CD4-positive, alpha-beta T cell (primary cell): Measurements from ENCODE around the gene GATA5. TPM values are rescaled to one million over a fixed set of nuclear protein-coding genes. Genes with fewer than 3 reads are reported as not detected.

Experiments used
- ATAC-seq: fragments of 200-7000 bp; cut with Tn5 transposase; one replicate; pipeline ENCODE4 v1.10.0; 2022; ENCODE audit warnings: mild to moderate bottlenecking; ENCODE audit not compliant: poor library complexity
- CTCF ChIA-PET: fragments of 350-600 bp; sonication (Branson Sonifier 250); formaldehyde crosslinking; loops from one replicate; lab custom pipeline; 2021; ENCODE audit warnings: antibody characterized with exemption, inconsistent platforms; lab: Charles Lee
- POLR2A ChIA-PET: fragments of 350-600 bp; sonication (Branson Sonifier 250); formaldehyde crosslinking; loops from one replicate; lab custom pipeline; 2021; ENCODE audit warnings: antibody characterized with exemption, inconsistent platforms; lab: Charles Lee
- DNase-seq, 14 experiments: peaks; one replicate each; pipeline ENCODE4 v3.0.0-alpha.2; 2013 to 2020; ENCODE audit warnings: mixed read lengths in 2 of 14
- H3K27ac ChIP-seq, 2 donors: one replicate each; pipeline versions ENCODE4 v1.5.1 to v1.7.0; 2013; ENCODE audit warnings: low read length in 2 of 2, low read depth in 1 of 2, mild to moderate bottlenecking in 1 of 2
- H3K27me3 ChIP-seq, 2 experiments: 1 replicate in 1 of 2; 2 replicates in 1 of 2; pipeline versions ENCODE4 v1.6.1 to v1.7.0; 2013; ENCODE audit warnings: low read length in 2 of 2, control low read depth in 1 of 2, mild to moderate bottlenecking in 1 of 2, moderate library complexity in 1 of 2; ENCODE audit not compliant: insufficient read depth in 2 of 2, control insufficient read depth in 1 of 2
- H3K36me3 ChIP-seq: one replicate; pipeline ENCODE4 v1.6.1; 2013; ENCODE audit warnings: low read length, control low read depth; ENCODE audit not compliant: insufficient read depth
- H3K4me1 ChIP-seq: one replicate; pipeline ENCODE4 v1.6.1; 2013; ENCODE audit warnings: low read length, control low read depth; ENCODE audit not compliant: insufficient read depth
- H3K4me3 ChIP-seq: one replicate; pipeline ENCODE4 v1.5.1; 2013; ENCODE audit warnings: mild to moderate bottlenecking, low read length, moderate library complexity
- H3K9me3 ChIP-seq, 2 experiments: 1 replicate in 1 of 2; 2 replicates in 1 of 2; pipeline versions ENCODE4 v1.6.1 to v1.7.0; 2013; ENCODE audit warnings: low read length in 2 of 2, mild to moderate bottlenecking in 2 of 2, control low read depth in 1 of 2, moderate library complexity in 1 of 2; ENCODE audit not compliant: control insufficient read depth in 1 of 2, insufficient read depth in 1 of 2
- H3K27ac Mint-ChIP-seq: one replicate; pipeline ENCODE4 v1.8.0; 2020; ENCODE audit warnings: mixed read lengths
- H3K27me3 Mint-ChIP-seq: one replicate; pipeline ENCODE4 v1.8.0; 2021; ENCODE audit warnings: mixed read lengths
- H3K36me3 Mint-ChIP-seq: one replicate; pipeline ENCODE4 v1.8.0; 2021; ENCODE audit warnings: low read depth, mixed read lengths
- H3K4me1 Mint-ChIP-seq: one replicate; pipeline ENCODE4 v1.8.0; 2021; ENCODE audit warnings: low read depth, mixed read lengths
- H3K4me3 Mint-ChIP-seq: one replicate; pipeline ENCODE4 v1.8.0; 2020; ENCODE audit warnings: mild to moderate bottlenecking, mixed read lengths
- H3K9me3 Mint-ChIP-seq: one replicate; pipeline ENCODE4 v1.8.0; 2020; ENCODE audit warnings: mixed read lengths
- intact Hi-C, 2 experiments: fragments of 100-400 bp; cut with DNase I in 1 of 2; cut with micrococcal nuclease in 1 of 2; formaldehyde crosslinking; loops; one replicate each; pipeline versions ENCODE4 v1.15.1 to v1.9.0; 2023 to 2025; cut with DNase I, micrococcal nuclease
- total RNA-seq, 174 experiments: library from RNA in 2 of 174; stranded (reverse) in 2 of 174; gene quantifications; one replicate each; pipeline ENCODE4 v1.2.3 and lab custom pipeline; 2021 to 2026
- TF ChIP-seq, protein P1 (sequence below): fragments of 200-600 bp; IDR thresholded peaks from one replicate; pipeline ENCODE4 v1.8.0; 2022; ENCODE audit warnings: antibody characterized with exemption, mild to moderate bottlenecking

The GATA5 gene
- total RNA-seq, 2 experiments from 2014 or later, result not detected

GRCh38 chr20:62425281-62426058, 50.3 kb downstream of the GATA5 start:
- Mint-ChIP-seq H3K9me3 (no peaks in the 10 kb centered on the region), H3K4me1 (no peaks in the 10 kb centered on the region), H3K27me3 (no peaks in the 10 kb centered on the region), H3K4me3 (no peak overlapping the region), H3K27ac (no peak overlapping the region), H3K36me3 (no peaks in the 10 kb centered on the region)
- Histone ChIP-seq H3K27me3 (peaks cover 0 to 7% of the 10 kb centered on the region in 2 experiments), H3K4me3 (no peak overlapping the region), H3K9me3 (peaks cover 0 to 13% of the 10 kb centered on the region in 2 experiments), H3K27ac (no peak overlapping the region), H3K36me3 (no peaks in the 10 kb centered on the region), H3K4me1 (no peaks in the 10 kb centered on the region)
- intact Hi-C loops, result no loop called here
- DNase-seq, result no peak
- TF ChIP-seq, protein P1, sequence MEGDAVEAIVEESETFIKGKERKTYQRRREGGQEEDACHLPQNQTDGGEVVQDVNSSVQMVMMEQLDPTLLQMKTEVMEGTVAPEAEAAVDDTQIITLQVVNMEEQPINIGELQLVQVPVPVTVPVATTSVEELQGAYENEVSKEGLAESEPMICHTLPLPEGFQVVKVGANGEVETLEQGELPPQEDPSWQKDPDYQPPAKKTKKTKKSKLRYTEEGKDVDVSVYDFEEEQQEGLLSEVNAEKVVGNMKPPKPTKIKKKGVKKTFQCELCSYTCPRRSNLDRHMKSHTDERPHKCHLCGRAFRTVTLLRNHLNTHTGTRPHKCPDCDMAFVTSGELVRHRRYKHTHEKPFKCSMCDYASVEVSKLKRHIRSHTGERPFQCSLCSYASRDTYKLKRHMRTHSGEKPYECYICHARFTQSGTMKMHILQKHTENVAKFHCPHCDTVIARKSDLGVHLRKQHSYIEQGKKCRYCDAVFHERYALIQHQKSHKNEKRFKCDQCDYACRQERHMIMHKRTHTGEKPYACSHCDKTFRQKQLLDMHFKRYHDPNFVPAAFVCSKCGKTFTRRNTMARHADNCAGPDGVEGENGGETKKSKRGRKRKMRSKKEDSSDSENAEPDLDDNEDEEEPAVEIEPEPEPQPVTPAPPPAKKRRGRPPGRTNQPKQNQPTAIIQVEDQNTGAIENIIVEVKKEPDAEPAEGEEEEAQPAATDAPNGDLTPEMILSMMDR, result no peak
- ChIA-PET CTCF (no interaction called here), POLR2A (no interaction called here)
- ATAC-seq, result no peak

DNA sequence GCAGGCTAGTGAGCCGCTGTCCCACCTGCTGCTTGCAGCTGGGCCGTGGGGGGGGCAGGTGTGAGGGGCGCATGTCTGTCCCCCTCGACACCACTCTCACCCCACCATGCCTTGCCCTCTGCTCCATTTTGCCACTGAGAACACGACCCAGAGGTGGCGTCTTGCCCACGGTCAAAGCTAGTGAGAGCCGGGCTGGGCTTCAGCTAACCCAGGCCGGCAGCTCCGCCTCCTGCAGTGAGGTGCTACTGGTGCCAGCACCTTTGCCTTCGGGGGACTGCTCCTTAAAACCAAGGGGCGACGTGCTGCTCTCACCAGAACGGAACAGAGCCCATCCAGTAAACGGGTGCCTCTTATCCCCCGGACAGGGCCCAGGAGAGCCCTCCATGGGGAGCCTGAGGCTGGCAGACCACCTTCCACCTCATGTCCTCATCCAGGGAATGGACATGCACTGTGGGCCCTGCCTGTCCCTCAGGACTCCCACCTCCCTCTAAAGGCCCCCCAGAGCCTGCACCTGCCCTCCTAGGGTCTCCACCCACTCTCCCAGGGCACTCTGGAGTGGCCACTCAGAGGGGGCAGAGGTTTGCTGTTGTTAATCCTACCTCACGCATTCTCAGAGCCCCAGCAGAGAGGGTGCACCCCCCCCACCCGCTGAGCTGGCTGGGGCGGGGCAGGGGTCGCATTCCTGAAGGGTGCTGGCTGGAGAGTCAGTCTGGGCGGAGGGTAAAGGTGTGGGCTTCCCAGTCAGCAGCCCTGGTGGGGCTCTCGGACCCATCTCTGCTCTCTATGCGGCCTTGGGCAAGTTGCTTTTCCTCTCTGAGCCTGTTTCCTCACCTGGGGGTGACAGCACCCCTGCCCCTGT, 51.3 kb downstream of the GATA5 start:
- intact Hi-C loops, result no loop called here
- POLR2A ChIA-PET, result no interaction called here

DNA sequence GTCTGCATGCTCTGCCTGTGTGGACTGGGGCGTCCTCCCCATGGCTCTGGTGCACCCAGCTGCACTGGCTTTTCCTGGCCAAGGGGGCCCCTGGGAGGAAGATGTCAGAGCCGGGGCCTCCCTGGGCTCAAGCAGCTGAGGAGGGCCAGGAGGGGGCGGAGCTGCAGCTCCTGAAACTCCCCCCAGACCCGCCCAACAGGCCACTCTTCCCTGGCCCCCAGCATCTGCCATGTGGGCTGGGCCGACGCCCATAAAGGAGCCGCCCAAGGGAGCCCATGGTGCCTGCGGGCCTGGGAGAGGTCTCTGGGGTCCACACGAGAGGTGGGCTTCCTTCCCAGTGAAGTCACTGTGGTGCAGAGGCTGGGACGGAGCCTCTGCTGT, 52.5 kb downstream of the GATA5 start:
- CTCF ChIA-PET, result no interaction called here

More for the DNA sequence above, 51.3 kb downstream of the GATA5 start:
- Mint-ChIP-seq H3K36me3 (no peaks in the 10 kb centered on the region), H3K27me3 (no peaks in the 10 kb centered on the region), H3K4me3 (no peak overlapping the region), H3K27ac (no peak overlapping the region), H3K9me3 (no peaks in the 10 kb centered on the region), H3K4me1 (no peaks in the 10 kb centered on the region)
- Histone ChIP-seq H3K27me3 (peaks cover 0 to 3% of the 10 kb centered on the region in 2 experiments), H3K9me3 (peaks cover 0 to 13% of the 10 kb centered on the region in 2 experiments), H3K36me3 (no peaks in the 10 kb centered on the region), H3K27ac (no peak overlapping the region), H3K4me1 (no peaks in the 10 kb centered on the region), H3K4me3 (no peak overlapping the region)
- TF ChIP-seq, protein P1, result no peak
- no peak for DNase-seq
- CTCF ChIA-PET, result no interaction called here
- ATAC-seq, result no peak

More for the DNA sequence above, 52.5 kb downstream of the GATA5 start:
- H3K27me3 ChIP-seq, result peaks cover 0 to 3% of the 10 kb centered on the region in 2 experiments
- H3K9me3 ChIP-seq, result peaks cover 0 to 13% of the 10 kb centered on the region in 2 experiments
- no peak for ATAC-seq
- no peaks in the 10 kb centered on the region for H3K9me3 Mint-ChIP-seq
- H3K36me3 ChIP-seq, result no peaks in the 10 kb centered on the region
- intact Hi-C loops, result no loop called here
- H3K4me1 ChIP-seq, result no peaks in the 10 kb centered on the region
- no peaks in the 10 kb centered on the region for H3K4me1 Mint-ChIP-seq
- no peak overlapping the region for H3K4me3 ChIP-seq
- H3K4me3 Mint-ChIP-seq, result no peak overlapping the region
- H3K36me3 Mint-ChIP-seq, result no peaks in the 10 kb centered on the region
- no peaks in the 10 kb centered on the region for H3K27me3 Mint-ChIP-seq
- TF ChIP-seq, protein P1, result no peak
- POLR2A ChIA-PET, result no interaction called here
- no peak for DNase-seq
- no peak overlapping the region for H3K27ac ChIP-seq
- no peak overlapping the region for H3K27ac Mint-ChIP-seq
